GM18502 (cell line): Measurements from ENCODE around the gene OR10G2.
"Not testable (repeated sequence)": the region's sequence is repeated elsewhere in the genome, so short reads cannot be mapped to it uniquely, and the experiment has no call there.

Experiments used
- ATAC-seq: cut with Tn5 transposase; IDR thresholded peaks from one replicate; pipeline ENCODE4 v1.9.1; 2021; ENCODE audit warnings: mild to moderate bottlenecking; ENCODE audit not compliant: unreplicated experiment, poor library complexity

OR10G2 gene

GRCh38 chr14:21634840-21635239, at the start of gene OR10G2:
Gene OR10G2 (minus strand): TSS chr14:21634940. CDS start chr14:21634842, 98 bp downstream.
- ATAC-seq: no peak

GRCh38 chr14:21680072-21680471, 45.3 kb upstream of the OR10G2 start:
- no peak for ATAC-seq

- no peak for ATAC-seq
Observed at GRCh38 chr14:21675566-21675965, 40.8 kb upstream of the OR10G2 start.

GRCh38 chr14:21673718-21674117, 39.0 kb upstream of the OR10G2 start, which contains the start of gene OR4E1:
Gene OR4E1 (minus strand): TSS chr14:21673818. CDS start chr14:21670935, 2,883 bp downstream.
- no peak for ATAC-seq

GRCh38 chr14:21672116-21672515, 37.4 kb upstream of the OR10G2 start:
- ATAC-seq: no peak

- no peak for ATAC-seq
Observed at GRCh38 chr14:21671371-21671770, 36.6 kb upstream of the OR10G2 start.

GRCh38 chr14:21669284-21669683, 34.5 kb upstream of the OR10G2 start:
- no peak for ATAC-seq

GRCh38 chr14:21668377-21668776, 33.6 kb upstream of the OR10G2 start:
- ATAC-seq: no peak

- no peak for ATAC-seq
Observed at GRCh38 chr14:21656980-21657379, 22.2 kb upstream of the OR10G2 start.

GRCh38 chr14:21654215-21654614, 19.5 kb upstream of the OR10G2 start:
- no peak for ATAC-seq

GRCh38 chr14:21653331-21653885, 18.7 kb upstream of the OR10G2 start, which contains the start of gene OR4E2:
Gene OR4E2 (plus strand): TSS chr14:21653835. CDS start chr14:21665083, 11,248 bp downstream.
- ATAC-seq: no peak

- ATAC-seq: no peak
Observed at GRCh38 chr14:21652209-21652808, 17.6 kb upstream of the OR10G2 start.

- no peak for ATAC-seq
Observed at GRCh38 chr14:21647380-21647779, 12.6 kb upstream of the OR10G2 start.

GRCh38 chr14:21643407-21643806, 8.7 kb upstream of the OR10G2 start:
- ATAC-seq: no peak

GRCh38 chr14:21642683-21643082, 7.9 kb upstream of the OR10G2 start:
- no peak for ATAC-seq

GRCh38 chr14:21631084-21631483, 3.7 kb downstream of the OR10G2 start:
- no peak for ATAC-seq

- not testable (repeated sequence) for ATAC-seq
Observed at GRCh38 chr14:21630503-21630902, 4.2 kb downstream of the OR10G2 start.

GRCh38 chr14:21626491-21627230, 8.1 kb downstream of the OR10G2 start:
- ATAC-seq: no peak

GRCh38 chr14:21617614-21618013, 17.1 kb downstream of the OR10G2 start:
- no peak for ATAC-seq

- no peak for ATAC-seq
Observed at GRCh38 chr14:21614240-21614639, 20.5 kb downstream of the OR10G2 start.

GRCh38 chr14:21612324-21612723, 22.4 kb downstream of the OR10G2 start:
- ATAC-seq: no peak
